AG09319 (cell line): ENCODE data around the gene TLK2.

Experiments used
- DNase-seq: peaks from one replicate; pipeline ENCODE4 v3.0.0-alpha.2; 2010; ENCODE audit warnings: low read depth; ENCODE audit errors: extremely low read depth
- TF ChIP-seq, protein P1 (sequence below): IDR thresholded peaks from 2 replicates; pipeline ENCODE4 v1.5.1; 2011; ENCODE audit warnings: low read depth, mild to moderate bottlenecking, inconsistent platforms, low read length, moderate library complexity

TLK2 gene

DNA sequence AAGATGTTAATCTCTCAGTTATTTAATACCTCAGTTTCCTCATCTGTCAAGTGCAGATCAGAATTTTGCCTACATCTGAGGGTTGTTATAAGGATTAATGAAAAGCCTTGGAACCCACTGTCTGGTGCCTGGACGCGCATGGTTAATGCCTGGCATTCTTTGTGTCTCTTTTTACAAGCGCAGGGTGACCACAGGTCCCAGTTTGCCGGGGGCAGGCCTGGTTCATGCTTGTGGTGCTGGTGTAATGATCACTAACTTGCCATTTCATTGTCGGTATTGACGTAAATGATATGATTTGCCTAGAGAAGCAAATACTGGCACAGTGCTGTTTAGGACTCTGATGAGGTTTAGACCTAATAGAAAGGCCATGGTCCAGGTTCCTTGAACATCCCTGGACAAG is 172.0 kb downstream of the TLK2 start:
- TF ChIP-seq, protein P1, sequence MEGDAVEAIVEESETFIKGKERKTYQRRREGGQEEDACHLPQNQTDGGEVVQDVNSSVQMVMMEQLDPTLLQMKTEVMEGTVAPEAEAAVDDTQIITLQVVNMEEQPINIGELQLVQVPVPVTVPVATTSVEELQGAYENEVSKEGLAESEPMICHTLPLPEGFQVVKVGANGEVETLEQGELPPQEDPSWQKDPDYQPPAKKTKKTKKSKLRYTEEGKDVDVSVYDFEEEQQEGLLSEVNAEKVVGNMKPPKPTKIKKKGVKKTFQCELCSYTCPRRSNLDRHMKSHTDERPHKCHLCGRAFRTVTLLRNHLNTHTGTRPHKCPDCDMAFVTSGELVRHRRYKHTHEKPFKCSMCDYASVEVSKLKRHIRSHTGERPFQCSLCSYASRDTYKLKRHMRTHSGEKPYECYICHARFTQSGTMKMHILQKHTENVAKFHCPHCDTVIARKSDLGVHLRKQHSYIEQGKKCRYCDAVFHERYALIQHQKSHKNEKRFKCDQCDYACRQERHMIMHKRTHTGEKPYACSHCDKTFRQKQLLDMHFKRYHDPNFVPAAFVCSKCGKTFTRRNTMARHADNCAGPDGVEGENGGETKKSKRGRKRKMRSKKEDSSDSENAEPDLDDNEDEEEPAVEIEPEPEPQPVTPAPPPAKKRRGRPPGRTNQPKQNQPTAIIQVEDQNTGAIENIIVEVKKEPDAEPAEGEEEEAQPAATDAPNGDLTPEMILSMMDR = no peak
- DNase-seq = no peak

DNA sequence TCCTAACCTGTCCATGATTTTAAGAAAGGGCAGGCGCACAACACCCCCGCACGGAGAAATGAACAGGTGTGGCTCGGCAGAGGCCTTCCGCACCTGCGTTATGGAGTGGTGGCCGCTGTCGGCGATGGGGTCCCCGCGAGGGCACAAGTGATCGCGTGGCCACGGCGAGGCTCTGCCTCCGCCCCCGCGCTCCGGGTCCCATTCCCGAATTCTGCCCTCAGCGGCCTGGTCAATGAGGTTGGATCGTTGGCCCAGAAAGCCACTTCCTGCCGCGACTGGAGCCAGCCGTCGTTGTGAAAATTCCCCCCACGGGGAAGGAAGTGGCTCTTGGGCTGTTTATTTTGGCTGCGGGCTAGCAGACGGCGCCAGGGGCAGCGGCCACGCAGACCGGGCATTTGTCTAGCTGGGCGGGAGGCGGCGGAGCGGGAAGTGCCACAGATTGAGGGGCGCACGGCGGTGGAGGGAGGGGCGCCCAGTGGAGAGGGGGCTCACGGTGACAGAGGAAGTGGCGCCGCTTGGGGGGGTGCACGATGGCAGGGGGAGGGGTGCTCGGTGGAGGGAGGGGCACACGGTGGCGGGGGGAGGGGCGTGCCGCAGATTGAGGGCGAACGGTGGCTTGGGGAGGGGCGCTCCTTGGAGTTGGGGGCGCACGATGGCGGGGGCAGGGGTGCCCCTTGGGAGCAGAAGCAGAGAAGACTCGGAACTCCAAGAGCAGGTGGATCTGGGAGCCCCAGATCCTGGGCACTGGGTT is 173.8 kb downstream of the TLK2 start:
- DNase-seq = no peak
- TF ChIP-seq, protein P1 = no peak

GRCh38 chr17:62653002-62653825 is 174.6 kb downstream of the TLK2 start:
- no peak for DNase-seq
- TF ChIP-seq, protein P1 = peak; percentile 11

DNA sequence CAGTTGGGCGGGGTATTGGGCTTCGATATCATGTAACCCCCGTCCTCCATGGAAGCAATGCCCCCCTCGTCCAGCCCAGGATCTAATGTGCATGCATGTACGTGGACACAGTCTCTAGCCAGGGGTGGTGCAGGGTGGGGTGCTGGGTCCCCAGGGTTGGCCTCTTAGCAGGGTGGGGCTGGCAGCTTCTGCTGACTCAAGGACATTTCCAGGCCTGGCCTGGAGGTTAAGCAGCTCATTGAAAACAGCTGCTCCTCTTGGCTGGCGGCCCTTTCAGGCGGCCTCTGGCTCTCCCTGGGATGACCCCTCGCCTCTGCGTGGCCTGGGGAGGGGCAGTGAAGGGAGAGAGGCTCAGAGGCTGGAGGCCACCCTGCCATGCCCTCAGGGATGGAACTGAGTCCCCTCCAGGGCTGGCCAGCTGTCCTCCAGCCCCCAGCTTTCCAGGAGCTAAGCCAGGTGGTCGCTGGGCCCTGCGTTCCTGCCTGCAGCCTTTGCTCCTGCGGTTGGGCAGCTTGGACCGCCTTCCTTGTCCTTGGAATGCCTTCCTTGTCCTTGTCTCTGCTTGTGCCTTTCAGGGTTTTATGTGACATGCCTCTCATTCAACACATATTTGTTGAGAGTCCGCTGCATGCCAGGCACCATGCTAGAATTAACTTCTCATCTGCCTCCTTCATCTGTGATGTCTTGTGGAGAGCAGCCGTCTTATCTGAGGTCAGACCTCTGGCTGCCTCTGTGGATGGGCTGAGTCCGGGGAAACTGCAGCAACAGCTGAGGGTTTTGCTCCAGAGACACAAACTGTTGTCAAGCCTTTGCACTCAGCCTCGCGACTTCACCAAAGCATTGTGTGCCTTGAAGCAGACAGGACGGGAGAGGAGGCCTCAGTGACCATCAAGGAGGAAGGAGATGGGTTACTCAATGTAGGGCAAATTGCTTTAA is 175.5 kb downstream of the TLK2 start:
- peak; percentile 66 for DNase-seq
- TF ChIP-seq, protein P1 = no peak

DNA sequence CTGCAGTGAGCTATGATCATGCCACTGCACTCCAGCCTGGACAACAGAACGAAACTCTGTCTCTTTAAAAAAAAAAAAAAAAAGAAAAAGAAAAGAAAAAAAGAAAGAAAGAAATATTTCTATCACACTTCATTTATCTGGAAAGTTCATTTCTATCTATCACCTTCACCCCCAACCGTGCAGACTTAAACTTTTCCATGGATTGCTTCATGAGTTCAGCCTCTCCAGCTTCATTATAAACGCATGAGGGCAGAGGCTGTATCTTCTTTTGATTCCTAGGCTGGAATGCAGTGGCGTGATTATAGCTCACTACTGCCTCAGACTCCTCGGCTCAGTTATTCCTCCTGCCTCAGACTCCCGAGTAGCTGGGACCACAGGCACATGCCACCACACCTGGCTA is 177.0 kb downstream of the TLK2 start:
- DNase-seq = no peak
- TF ChIP-seq, protein P1 = no peak

DNA sequence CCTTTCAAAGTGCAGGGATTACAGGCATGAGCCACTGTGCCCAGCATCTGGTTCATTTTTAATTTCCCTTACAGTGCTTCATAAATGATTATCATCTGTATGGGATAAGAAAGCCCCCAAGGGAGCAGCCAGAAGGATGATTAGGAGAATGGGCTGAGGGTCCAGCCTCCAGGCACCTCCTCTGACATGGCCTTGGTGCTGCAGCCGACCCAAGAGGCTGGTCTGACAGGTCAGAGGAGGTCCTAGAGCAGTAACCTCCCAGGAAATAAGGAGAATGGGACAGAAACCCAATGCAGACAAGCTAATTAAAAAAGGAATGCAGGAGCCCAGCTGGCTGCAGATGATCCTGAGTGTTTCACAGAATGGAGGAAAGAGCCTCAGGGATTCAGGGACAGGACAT is 177.8 kb downstream of the TLK2 start:
- no peak for DNase-seq

More for the DNA sequence above, 177.8 kb downstream of the TLK2 start:
- TF ChIP-seq, protein P1 = no peak
